ENCODE results near the gene UBAC2.
"Not testable (repeated sequence)": the region's sequence is repeated elsewhere in the genome, so short reads cannot be mapped to it uniquely, and the experiment has no call there.

UBAC2 gene

DNA sequence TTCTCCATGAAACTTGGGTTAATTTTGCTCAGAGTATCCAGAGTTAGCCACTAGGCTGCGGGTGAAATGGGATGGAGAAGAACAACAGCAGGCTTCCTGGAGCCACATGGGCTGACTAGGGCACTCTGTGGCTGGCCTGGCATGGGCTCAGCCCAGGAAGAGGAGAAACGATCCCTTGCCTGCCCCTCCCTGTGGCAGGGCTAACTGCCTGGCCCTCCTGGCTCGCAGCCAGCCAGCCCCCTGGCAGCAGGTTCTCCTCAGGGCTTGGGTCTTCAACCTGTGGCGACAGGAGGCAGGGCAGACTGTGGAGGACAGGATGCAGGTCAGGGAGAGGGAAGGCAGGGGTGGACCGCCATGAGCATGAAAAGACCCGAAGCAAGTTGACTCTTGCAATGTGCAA is 185.3 kb downstream of the UBAC2 start:
- TF ChIP-seq, protein P1, sequence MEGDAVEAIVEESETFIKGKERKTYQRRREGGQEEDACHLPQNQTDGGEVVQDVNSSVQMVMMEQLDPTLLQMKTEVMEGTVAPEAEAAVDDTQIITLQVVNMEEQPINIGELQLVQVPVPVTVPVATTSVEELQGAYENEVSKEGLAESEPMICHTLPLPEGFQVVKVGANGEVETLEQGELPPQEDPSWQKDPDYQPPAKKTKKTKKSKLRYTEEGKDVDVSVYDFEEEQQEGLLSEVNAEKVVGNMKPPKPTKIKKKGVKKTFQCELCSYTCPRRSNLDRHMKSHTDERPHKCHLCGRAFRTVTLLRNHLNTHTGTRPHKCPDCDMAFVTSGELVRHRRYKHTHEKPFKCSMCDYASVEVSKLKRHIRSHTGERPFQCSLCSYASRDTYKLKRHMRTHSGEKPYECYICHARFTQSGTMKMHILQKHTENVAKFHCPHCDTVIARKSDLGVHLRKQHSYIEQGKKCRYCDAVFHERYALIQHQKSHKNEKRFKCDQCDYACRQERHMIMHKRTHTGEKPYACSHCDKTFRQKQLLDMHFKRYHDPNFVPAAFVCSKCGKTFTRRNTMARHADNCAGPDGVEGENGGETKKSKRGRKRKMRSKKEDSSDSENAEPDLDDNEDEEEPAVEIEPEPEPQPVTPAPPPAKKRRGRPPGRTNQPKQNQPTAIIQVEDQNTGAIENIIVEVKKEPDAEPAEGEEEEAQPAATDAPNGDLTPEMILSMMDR (IDR thresholded peaks at IDR 0.05): no peak
- Histone ChIP-seq H3K27ac (no peak overlapping the region), H3K4me3 (no peak overlapping the region)
- peak; percentile 43 for DNase-seq (ENCODE audit: low spot score)

DNA sequence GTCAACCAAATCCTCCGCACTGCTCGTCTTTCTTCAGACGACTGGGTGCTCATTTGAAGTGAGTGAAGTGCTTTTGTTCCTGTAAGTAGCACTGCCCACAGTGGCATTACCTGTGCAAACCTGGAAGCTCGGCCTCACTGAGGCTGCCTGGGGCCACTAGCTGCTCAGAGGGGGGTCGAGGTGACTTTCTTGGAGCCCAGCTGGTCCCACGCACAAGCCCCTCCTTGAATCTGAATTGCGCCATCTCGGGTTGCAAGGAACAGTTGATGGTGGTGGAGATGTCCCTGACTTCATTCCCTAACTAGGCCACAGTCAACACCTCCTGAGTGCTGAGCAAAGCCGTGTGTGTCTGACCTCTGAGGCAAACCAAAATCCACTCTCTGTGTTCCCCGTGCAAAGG is 185.8 kb downstream of the UBAC2 start:
- TF ChIP-seq, protein P1 (IDR thresholded peaks at IDR 0.05): no peak
- no peak overlapping the region for H3K27ac ChIP-seq

DNA sequence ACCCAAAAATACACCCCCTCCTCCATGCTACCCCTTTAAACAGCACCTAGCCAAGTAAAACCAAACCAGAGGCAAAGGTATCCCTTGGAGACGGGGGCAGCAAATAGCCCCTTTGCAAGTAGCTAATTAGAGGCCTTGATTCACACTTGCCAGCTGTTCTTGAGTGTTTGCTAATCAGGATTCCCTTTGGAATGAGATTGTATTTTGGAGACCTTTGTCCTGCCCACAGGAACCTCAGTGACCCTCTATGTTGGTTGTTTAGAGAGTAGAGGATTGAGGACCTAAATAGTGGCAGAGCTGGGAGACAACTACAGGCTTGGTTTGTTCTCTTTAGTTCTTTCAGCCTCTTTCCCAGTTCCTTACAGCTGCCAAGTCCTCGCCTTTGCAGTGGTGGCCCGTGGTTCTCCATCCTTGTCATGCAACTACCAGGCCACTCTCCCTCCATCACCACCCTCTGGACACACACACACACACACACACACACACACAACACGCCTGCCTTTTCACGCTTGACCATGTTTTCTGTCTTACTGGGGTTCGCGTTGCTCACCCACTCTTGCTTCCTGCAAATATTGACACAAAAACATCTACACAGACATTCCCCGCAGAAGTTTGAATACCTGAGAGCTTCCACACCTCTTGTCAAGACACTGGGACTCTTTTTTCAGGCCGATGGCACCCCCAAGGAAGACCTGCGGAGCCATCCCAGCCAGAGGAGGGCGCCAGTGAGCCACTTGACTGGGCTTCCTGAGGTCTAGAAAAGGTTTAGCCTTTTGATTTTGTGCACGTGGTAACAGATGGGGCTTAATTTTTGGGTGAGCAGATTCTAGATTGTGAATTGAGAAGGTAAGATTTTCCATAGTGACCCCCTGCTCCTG is 186.5 kb downstream of the UBAC2 start:
- no peak overlapping the region for H3K4me3 ChIP-seq
- TF ChIP-seq, protein P1 (IDR thresholded peaks at IDR 0.05): no peak
- DNase-seq (ENCODE audit: low spot score): peak; percentile 62
- no peak overlapping the region for H3K27ac ChIP-seq

More for the DNA sequence above, 185.8 kb downstream of the UBAC2 start:
- no peak overlapping the region for H3K4me3 ChIP-seq
- peak; percentile 49 for DNase-seq (ENCODE audit: low spot score)

DNA sequence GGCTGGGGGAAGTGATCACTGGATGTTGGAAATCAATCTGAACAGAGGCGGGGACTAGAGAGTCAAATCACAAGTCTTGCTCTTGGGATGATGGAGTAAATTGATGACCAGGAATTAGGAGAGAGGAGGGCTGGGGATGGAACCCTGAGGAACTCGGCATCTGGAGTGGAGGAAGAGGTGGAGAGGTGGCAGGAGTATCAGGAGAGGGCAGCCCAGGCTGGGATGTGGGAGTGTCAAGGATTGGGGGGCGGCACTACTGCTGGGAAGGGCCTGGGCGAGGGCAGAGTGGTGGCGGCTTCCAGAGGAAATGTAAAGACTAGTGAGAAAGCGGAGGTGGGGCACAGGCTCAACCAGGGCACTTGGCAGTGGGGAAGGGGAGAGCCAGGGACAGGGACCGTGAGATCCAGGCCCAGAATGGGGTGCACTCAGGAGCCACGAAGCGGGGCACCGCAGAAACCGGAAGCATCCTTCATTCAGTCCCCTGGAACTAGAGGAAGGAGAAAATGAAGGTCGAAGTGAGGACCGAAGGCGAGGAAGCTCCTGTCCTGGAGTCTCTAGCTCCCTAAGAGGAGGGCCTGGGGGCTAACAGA is 187.8 kb downstream of the UBAC2 start:
- TF ChIP-seq, protein P1 (IDR thresholded peaks at IDR 0.05): no peak
- DNase-seq (ENCODE audit: low spot score): peak; percentile 64
- H3K27ac ChIP-seq: no peak overlapping the region

DNA sequence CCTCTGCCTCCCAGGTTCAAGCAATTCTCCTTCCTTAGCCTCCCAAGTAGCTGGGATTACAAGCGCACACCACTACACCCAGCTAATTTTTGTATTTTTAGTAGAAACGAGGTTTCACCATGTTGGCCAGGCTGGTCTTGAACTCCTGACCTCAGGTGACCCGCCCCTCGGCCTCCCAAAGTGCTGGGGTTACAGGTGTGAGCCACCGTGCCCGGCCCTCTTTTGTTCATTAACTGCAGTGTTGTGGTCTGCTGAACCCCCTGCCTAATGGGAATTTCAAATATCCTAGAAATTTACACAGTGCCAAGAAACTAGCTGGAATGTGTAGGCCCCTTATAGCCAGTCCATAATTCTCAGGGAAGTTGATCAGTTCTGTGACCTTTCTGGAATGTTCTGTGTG is 188.4 kb downstream of the UBAC2 start:
- peak; percentile 54 for DNase-seq (ENCODE audit: low spot score)
- not testable (repeated sequence) for H3K4me3 ChIP-seq, H3K27ac ChIP-seq

More for the DNA sequence above, 187.8 kb downstream of the UBAC2 start:
- H3K4me3 ChIP-seq: no peak overlapping the region

DNA sequence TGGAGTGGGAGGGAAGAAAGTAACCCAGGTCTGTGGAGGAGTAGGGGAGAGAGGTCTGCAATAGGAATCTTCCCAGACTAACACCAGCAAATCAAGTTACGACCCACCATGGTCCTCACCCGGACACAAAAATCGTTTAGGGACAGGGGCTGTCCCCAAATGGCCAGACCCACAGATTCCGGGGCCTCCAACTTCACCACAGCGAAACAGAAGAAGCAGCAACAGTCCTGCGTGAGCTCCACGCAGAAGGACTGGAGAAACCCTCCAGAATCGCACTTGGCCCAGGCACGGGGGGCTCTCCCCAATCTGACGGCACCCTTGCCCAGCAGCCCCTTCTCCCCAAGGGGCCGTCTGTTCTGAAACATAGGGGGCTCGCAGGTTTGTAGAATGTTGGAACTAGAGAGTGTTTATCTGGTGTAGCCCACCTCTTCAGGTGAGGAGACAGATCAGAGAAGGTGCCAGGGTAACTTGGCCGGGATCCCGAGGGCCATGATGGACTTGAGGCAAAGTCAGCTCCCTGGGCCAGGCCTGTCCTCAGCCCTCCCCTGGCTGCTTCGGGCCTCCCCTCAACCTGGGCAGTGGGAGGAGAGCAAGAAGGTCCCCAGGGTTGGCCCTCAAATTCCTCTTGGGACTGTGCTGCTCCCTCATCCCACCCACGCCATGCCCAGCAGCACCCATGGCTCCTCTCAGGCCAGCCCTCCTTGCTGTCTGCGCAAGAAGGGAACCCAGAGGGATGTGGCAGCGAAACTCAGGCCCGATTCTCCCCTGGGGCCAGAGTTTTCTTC is 189.1 kb downstream of the UBAC2 start:
- Histone ChIP-seq H3K27ac (no peak overlapping the region), H3K4me3 (no peak overlapping the region)
- TF ChIP-seq, protein P1 (IDR thresholded peaks at IDR 0.05): no peak
- DNase-seq (ENCODE audit: low spot score): peak; percentile 66

DNA sequence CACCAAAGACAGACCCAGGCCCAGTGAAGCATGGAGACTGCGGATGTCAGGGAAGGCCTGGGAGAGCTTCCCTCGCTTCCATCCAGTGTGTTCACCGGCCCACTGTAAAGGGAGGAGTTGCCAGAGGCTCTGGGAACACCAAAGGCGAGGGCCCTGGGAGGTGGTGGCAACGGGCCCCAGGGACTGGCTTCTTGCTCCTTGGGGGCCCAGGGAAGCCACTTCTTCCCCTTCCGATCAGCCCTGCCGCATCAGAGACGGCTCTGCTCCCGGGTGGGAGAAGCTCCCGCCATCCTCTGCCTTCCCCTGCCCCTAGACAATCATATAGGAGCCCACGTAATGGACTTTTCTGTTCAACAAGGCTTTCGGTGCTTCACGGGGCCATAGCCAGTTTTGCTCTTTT is 189.9 kb downstream of the UBAC2 start:
- no peak for DNase-seq (ENCODE audit: low spot score)
- H3K4me3 ChIP-seq: no peak overlapping the region
- H3K27ac ChIP-seq: no peak overlapping the region
- TF ChIP-seq, protein P1 (IDR thresholded peaks at IDR 0.05): no peak

All from coronary artery (tissue), 2 donors.